Aorta (tissue), 5 donors: Measurements from ENCODE around the gene VSTM2L. TPM values are rescaled to one million over a fixed set of nuclear protein-coding genes. Genes with fewer than 3 reads are reported as not detected.
"Not testable (repeated sequence)": the region's sequence is repeated elsewhere in the genome, so short reads cannot be mapped to it uniquely, and the experiment has no call there.

ENCODE experiments used
- ATAC-seq: fragments of 200-7000 bp; cut with Tn5 transposase; one replicate; pipeline ENCODE4 v1.9.1; 2022; ENCODE audit warnings: moderate library complexity; ENCODE audit not compliant: low FRiP score
- DNase-seq, 2 donors: peaks; one replicate each; pipeline ENCODE4 v3.0.0-alpha.2; 2020
- H3K27ac ChIP-seq, 2 donors: one replicate each; pipeline ENCODE4 v1.5.1; 2013; ENCODE audit warnings: low read length in 2 of 2, mild to moderate bottlenecking in 2 of 2, moderate library complexity in 2 of 2, control low read depth in 1 of 2, inconsistent platforms in 1 of 2, low read depth in 1 of 2
- H3K27me3 ChIP-seq, 2 donors: one replicate each; pipeline ENCODE4 v1.6.1; 2013; ENCODE audit warnings: control low read depth in 1 of 2, low read length in 1 of 2, mild to moderate bottlenecking in 1 of 2, moderate library complexity in 1 of 2; ENCODE audit not compliant: insufficient read depth in 2 of 2, control insufficient read depth in 1 of 2
- H3K36me3 ChIP-seq, 2 donors: one replicate each; pipeline ENCODE4 v1.6.1; 2013; ENCODE audit warnings: control low read depth in 1 of 2, low read length in 1 of 2, mild to moderate bottlenecking in 1 of 2; ENCODE audit not compliant: insufficient read depth in 2 of 2, control insufficient read depth in 1 of 2
- H3K4me1 ChIP-seq, 2 donors: one replicate each; pipeline ENCODE4 v1.6.1; 2013; ENCODE audit warnings: low read length in 2 of 2, control low read depth in 1 of 2, mild to moderate bottlenecking in 1 of 2, moderate library complexity in 1 of 2; ENCODE audit not compliant: insufficient read depth in 2 of 2, control insufficient read depth in 1 of 2
- H3K4me3 ChIP-seq, 2 donors: one replicate each; pipeline ENCODE4 v1.5.1; 2013; ENCODE audit warnings: low read length in 2 of 2, control low read depth in 1 of 2, mild to moderate bottlenecking in 1 of 2
- H3K9me3 ChIP-seq: one replicate; pipeline ENCODE4 v1.6.1; 2013; ENCODE audit warnings: mild to moderate bottlenecking, low read length; ENCODE audit not compliant: control insufficient read depth
- WGBS, 2 donors: extraction: QIAGEN DNeasy Blood & Tissue Kit; methylation state at CpG; one replicate each; pipeline ENCODE4 v1.1.7; 2013; 5-methylcytosine and 5-hydroxymethylcytosine counted together
- intact Hi-C, 2 donors: fragments of 100-400 bp; cut with DNase I; formaldehyde crosslinking; loops; one replicate each; pipeline versions ENCODE4 v1.14.2 to v1.15.0; 2022
- long read RNA-seq, 2 donors: library from polyadenylated mRNA; unstranded; transcript quantifications; one replicate each; pipeline ENCODE4 v2.0.0, GENCODE V29; 2020 to 2021
- polyA plus RNA-seq, 2 donors: library from polyadenylated mRNA; stranded (reverse); fragments of 200-250 nt; gene quantifications; one replicate each; pipeline ENCODE4 v1.2.3, GENCODE V29; 2013
- total RNA-seq, 2 donors: library from RNA; stranded (reverse); fragmentation: NEBNext Ultra II Directional; extraction: Animal tissue kit (Norgen Biotek cat#: 25700); gene quantifications; one replicate each; pipeline ENCODE4 v1.2.1, GENCODE V29; 2021
- donor health status: healthy with polysubstance abuse.
- donor health status: Bipolar disorder and iron deficiency.
- donor health status: DM: no; HTN: no; CAD: no.
- donor health status: DM: no; HTN: no; CAD: no.
- donor health status: DM: yes; HTN: yes; CAD: no.

Gene VSTM2L, protein sequence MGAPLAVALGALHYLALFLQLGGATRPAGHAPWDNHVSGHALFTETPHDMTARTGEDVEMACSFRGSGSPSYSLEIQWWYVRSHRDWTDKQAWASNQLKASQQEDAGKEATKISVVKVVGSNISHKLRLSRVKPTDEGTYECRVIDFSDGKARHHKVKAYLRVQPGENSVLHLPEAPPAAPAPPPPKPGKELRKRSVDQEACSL
- 1 to 10 TPM in 1 of 2 donors, under 1 TPM in 1; 0.78 to 3.1 TPM for total RNA-seq
- not detected for polyA plus RNA-seq
- long read RNA-seq, donor 1, partial matches to known transcripts = 0 of 1 reads
- long read RNA-seq, donor 1, other reads (novel, unspliced or antisense) = 1 of 1 reads
- long read RNA-seq, donor 2, partial matches to known transcripts = 2 of 4 reads
- long read RNA-seq, donor 2, other reads (novel, unspliced or antisense) = 0 of 4 reads

DNA sequence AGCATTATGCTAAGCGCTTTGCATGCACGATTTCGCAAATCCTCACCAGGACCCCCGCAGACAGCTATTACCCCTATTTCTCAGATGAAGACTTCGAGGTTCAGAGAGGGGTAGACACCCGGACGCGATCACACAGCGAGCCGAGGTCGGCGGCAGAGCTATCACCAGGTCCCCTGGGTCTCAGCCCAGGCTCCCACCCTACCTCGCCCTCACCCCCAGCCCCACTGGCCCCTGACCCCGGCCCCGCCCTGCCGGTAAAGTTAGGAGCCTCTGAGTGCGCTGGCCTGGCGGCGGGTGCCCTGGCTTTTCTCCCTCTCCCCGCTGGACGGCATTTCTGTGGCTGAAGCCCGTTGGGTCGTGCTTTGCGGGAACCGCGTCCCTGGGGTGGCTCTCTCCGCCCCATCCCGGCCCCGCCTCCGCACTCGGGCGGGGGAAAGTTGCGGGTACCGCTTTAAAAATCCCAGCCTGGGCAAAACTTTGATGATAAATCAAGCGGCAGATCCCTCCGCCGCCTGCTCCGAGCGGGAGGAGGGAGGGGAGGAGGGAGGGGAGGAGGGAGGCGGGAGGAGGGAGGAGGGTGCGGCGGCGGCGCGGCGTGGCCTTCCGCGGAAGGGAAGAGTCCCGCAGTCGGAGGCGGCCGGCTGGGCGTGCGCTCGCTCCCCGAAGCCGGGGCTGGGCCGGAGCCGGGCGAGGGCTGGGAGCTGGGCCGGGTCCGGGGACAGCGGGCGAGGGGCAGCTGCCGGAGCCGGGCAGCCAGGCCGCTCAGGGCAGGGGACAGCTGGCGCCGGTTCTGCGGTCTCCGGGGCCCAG lies at the start of gene VSTM2L:
VSTM2L (plus strand) TSS at position 624 of the 810 bp plus-strand sequence. CDS start 224 bp downstream, outside the sequence.
- ATAC-seq = no peak
- intact Hi-C loops = loop anchor here in 1 of 2 donors (2.0 to 10.0 kb wide), 2 partner anchors 90 to 312 kb away; no protein-coding TSS in a partner anchor
- DNase-seq = no peak
- Histone ChIP-seq H3K9me3 (no peaks in the 10 kb centered on the region), H3K27me3 (no peaks in the 10 kb centered on the region), H3K4me1 (no peaks in the 10 kb centered on the region), H3K36me3 (no peaks in the 10 kb centered on the region), H3K27ac (no peak within 1 kb of the TSS), H3K4me3 (peak within 1 kb of the TSS in 1 of 2 donors; percentile 18)
- 5 to 6% methylated on average over 42 to 71 of the region's 71 CpGs for WGBS, 2 donors

DNA sequence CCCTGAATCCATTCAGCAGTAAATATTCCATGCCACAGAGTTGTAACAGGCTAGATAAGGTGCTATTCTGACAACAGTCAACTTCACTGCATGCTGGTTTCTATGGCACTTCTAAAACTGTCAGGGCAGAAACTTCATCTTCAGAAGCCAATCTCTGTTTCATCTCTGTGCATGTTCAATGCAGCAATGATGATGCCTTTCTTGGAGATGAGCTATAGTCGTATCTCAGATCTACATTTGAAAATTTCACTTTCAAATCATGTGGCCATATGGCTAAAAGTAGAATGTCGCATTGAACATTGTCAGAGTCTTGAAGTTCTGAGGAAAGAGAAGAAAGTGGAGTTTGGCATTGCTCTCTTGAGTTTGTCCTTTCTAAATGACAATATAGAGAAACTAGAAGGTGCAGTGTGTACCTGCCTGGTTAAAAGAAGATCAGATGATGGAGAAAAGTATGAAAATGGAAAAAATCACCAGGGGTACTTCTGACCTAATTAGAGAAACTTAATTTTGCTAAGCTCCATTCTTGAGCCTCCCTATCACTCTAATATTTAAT lies 49.0 kb upstream of the VSTM2L start:
- no peaks in the 10 kb centered on the region for H3K9me3 ChIP-seq
- ATAC-seq (no peak), DNase-seq (no peak)
- H3K27ac ChIP-seq = no peak overlapping the region
- no peaks in the 10 kb centered on the region for H3K27me3 ChIP-seq
- H3K4me3 ChIP-seq = no peak overlapping the region
- intact Hi-C loops = no loop called here
- H3K4me1 ChIP-seq = no peaks in the 10 kb centered on the region
- peaks cover 0 to 8% of the 10 kb centered on the region in 2 donors for H3K36me3 ChIP-seq
- WGBS, 2 donors = 97 to 98% methylated on average over 2 of the region's 2 CpGs

DNA sequence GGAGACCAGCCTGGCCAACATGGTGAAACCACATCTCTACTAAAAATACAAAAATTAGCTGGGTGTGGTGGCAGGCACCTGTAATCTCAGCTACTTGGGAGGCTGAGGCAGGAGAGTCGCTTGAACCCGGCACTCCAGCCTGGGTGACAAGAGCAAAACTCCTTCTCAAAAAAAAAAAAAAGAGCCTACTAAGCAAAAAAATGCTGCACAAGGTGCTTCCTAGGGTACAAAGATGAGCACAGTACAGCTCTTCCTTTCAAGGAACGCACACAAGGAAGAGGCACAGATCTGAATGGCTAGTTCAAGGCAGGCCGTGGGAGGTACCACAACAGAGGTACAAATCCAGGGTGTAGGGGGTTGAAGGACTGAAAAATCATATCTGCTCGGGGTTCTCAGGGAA lies 46.9 kb upstream of the VSTM2L start:
- H3K9me3 ChIP-seq, H3K4me1 ChIP-seq, DNase-seq, H3K27ac ChIP-seq, H3K4me3 ChIP-seq, H3K36me3 ChIP-seq, H3K27me3 ChIP-seq, ATAC-seq, intact Hi-C loops: not testable (repeated sequence)
- WGBS, 2 donors = 98 to 99% methylated on average over 5 of the region's 5 CpGs

DNA sequence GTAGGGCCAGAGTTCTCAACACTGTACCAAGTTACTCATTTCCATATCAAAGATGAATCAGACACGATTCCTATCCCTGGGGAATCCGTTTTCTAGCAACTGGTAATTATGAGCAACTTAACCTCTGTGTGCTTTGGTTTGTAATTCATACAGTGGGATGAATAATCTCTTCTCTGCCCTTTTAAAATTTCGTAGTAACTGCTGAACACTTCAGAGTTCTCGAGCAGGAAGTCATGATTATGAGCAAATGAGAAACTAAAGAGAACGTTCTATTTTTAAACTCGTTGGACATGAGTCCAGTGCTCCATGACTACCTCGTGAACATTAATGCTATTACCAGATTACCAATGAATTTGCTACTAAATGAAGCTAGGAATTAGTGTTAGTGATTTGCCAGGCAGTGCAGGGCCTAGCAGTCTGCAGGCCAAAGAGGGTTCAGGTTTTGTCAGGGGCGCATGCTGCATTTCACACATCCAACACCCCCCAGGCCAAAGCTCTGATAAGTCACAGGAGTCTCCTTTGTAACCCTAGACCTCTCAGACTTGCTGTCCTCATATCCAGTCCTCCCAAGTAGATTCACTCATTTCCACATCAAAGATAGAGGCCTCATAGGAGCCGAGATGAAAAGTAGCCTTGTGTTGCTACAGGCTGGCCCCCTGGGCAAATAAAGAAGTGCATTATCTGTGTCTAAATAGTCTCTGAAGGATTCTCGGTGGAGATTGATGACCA lies 45.8 kb upstream of the VSTM2L start:
- DNase-seq (no peak), ATAC-seq (no peak)
- intact Hi-C loops = no loop called here
- no peak overlapping the region for H3K27ac ChIP-seq
- H3K36me3 ChIP-seq = peaks cover 2 to 9% of the 10 kb centered on the region in 2 donors
- no peak overlapping the region for H3K4me3 ChIP-seq
- no peaks in the 10 kb centered on the region for H3K4me1 ChIP-seq
- H3K9me3 ChIP-seq = no peaks in the 10 kb centered on the region
- H3K27me3 ChIP-seq = no peaks in the 10 kb centered on the region
- WGBS, 2 donors = 61 to 65% methylated on average over 10 of the region's 10 CpGs

DNA sequence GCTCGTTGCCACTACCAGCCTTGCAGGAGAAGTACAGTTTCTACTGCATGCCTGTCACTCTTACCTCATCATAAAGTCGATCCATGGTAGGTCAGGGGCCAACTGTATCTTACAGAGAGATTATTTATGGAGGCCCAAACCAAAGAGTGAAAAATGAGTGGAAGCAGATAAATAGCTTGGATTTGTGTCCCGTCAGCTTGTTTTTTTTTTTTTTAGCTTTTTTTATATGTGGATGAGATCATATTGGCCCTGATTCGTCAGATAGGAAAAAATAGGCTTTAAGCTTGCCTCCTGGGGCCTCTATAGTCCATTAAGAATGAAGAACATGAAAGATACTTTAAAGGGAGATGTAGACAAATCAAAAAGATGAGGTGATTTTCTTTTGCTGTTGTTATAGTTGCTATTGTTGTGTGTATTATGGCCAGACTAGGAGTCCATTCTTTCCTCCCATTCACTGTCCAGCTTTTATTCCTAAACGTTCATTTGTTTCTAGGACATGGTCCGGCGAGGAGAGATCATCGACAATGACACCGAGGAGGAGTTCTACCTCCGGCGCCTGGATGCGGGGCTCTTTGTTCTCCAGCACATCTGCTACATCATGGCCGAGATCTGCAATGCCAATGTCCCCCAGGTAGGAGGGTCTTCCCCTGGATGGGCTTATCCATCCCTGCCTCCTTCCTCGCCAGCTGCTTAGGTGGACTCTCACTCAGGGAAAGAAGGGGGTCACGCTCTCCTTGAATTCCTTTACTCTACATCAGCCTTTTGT lies 43.3 kb upstream of the VSTM2L start:
- no peaks in the 10 kb centered on the region for H3K4me1 ChIP-seq
- peak in 1 of 2 donors; percentile 24 for DNase-seq

DNA sequence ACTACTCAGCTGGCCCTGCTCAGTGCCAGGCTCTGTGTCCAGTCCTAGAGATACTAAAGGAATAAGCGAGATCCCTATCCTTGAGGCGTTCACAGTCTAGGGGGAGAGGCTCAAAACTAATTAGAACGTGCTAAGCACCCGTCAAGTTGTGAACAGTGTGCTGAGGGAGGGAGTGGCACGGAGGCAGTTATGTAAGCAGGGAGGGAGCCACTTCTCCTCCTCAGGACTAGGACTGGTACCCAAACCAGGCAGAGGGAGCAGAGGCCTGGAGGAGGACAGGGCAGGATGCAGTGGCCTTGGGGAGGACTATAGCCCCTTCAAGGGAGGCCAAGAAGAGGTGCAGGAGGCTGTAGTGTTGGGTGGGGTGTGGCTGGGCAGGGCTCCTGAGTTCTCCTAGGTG lies 39.6 kb upstream of the VSTM2L start:
- no peaks in the 10 kb centered on the region for H3K9me3 ChIP-seq
- intact Hi-C loops = no loop called here
- ATAC-seq (no peak), DNase-seq (no peak)
- H3K4me3 ChIP-seq = no peak overlapping the region
- no peaks in the 10 kb centered on the region for H3K4me1 ChIP-seq
- no peaks in the 10 kb centered on the region for H3K27me3 ChIP-seq
- H3K36me3 ChIP-seq = peaks cover 2 to 4% of the 10 kb centered on the region in 2 donors
- WGBS, 2 donors = 90% methylated on average over 5 of the region's 5 CpGs
- no peak overlapping the region for H3K27ac ChIP-seq

More for the DNA sequence above, 43.3 kb upstream of the VSTM2L start:
- H3K27ac ChIP-seq = no peak overlapping the region
- no peaks in the 10 kb centered on the region for H3K27me3 ChIP-seq
- intact Hi-C loops = no loop called here
- H3K4me3 ChIP-seq = no peak overlapping the region
- H3K36me3 ChIP-seq = peaks cover 2 to 7% of the 10 kb centered on the region in 2 donors
- no peaks in the 10 kb centered on the region for H3K9me3 ChIP-seq
- ATAC-seq = no peak
- WGBS, 2 donors = 83 to 85% methylated on average over 15 of the region's 15 CpGs

DNA sequence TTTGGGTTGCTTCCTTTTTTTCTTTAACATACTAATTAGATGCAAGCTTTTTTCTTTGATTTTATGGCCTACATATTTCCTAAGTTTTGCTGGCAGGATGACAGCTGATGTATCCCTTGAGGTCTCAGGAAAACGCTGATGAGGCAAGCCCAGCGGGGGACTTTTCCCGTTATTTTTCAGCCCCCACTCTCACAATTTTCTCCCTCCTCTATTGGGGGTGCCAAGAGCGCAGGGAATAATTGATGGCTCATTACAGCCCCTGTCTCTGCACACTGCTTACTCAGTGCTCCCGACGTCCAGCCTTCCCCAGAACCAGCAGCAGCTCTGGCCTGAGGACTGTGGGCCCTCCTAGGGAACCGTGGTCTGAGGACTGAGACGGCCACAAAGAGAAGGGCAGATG lies 38.6 kb upstream of the VSTM2L start:
- intact Hi-C loops = no loop called here
- DNase-seq = peak in 1 of 2 donors; percentile 11
- ATAC-seq = no peak
- Histone ChIP-seq H3K36me3 (peaks cover 2 to 7% of the 10 kb centered on the region in 2 donors), H3K27me3 (no peaks in the 10 kb centered on the region), H3K4me3 (no peak overlapping the region), H3K9me3 (no peaks in the 10 kb centered on the region), H3K27ac (no peak overlapping the region), H3K4me1 (no peaks in the 10 kb centered on the region)
- 55 to 62% methylated on average over 8 of the region's 8 CpGs for WGBS, 2 donors

DNA sequence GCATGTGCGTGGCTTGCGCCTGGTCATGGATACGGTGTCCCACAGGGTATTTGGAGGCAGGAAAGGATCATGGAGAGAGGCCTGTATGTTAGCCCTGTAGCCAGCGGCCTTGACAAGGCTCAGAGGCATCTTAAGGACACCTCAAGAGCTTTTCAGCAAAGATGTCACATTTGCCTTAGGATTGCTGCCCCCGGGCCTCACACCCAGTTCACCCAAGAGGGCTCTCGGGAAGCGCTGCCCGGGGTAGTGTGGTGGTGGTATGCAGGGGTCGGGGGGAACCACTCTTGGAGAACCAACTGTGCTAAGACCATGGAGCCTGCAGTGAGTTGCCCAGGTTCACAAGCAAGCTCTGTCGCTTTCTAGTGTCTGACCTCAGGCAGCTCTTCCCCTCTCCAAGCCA lies 36.9 kb upstream of the VSTM2L start:
- H3K4me3 ChIP-seq = no peak overlapping the region
- DNase-seq (no peak), ATAC-seq (no peak)
- WGBS, 2 donors = 95 to 97% methylated on average over 10 of the region's 10 CpGs
- no peaks in the 10 kb centered on the region for H3K4me1 ChIP-seq
- no peaks in the 10 kb centered on the region for H3K27me3 ChIP-seq
- no peaks in the 10 kb centered on the region for H3K9me3 ChIP-seq
- peaks cover 0 to 8% of the 10 kb centered on the region in 2 donors for H3K36me3 ChIP-seq
- H3K27ac ChIP-seq = no peak overlapping the region
- intact Hi-C loops = no loop called here
